NCI-H2081 (cell line): ENCODE results near the gene KCNH8.
A peak's percentile ranks its signal among the peaks of the same experiment; 100 is the strongest.

ENCODE experiments used
- DNase-seq, 2 experiments: peaks; one replicate each; lab custom pipeline; 2025; lab: John Stamatoyannopoulos, UW

Gene KCNH8

GRCh38 chr3:19250959-19251610 is 102.8 kb downstream of the KCNH8 start:
- DNase-seq = peak; percentile 65 to 88

DNA sequence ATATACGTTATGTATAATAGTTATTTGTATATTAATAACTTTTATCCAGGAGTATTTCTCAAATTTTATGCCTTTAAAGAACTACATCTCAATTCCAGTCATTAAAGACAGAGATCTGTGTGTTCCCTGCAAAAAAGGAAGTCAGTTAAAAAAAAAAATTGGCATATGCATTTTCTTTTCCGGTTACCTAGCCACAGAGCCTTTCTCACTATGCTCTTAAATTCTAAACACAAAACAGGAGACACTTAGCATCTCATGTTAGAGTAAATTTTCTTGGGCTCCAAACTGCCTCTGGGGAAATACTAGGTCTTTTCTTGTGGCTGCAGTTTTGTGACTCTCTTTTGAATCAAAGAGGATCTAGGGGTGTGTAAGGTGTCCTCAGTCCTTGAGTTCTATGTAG is 105.9 kb downstream of the KCNH8 start:
- DNase-seq = no peak

DNA sequence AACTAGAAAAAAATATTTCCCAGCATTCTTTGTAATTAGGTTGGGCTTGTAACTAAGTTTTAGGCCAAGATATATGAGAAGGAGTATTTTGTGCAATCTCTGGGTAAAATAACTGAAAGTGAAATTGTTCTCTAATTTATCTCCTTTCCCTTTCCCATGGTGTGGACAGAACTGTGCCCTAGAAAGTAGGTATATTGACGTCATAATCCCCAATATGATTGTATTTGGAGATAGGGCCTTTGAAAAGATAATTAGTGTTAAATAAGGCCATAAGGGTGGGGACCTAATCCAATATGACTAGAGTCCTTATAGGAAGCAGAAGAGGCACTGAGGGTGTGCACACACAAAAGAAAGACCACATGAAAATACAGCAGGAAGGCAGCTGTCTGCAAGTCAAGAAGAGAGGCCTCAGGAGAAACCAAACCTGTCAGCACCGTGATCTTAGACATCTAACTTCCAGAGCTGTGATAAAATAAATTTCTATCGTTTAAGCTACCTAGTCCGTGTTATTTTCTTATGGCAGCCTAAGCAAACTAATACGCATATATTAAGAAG is 106.6 kb downstream of the KCNH8 start:
- DNase-seq = no peak

GRCh38 chr3:19256313-19256712 is 108.0 kb downstream of the KCNH8 start:
- DNase-seq = no peak

DNA sequence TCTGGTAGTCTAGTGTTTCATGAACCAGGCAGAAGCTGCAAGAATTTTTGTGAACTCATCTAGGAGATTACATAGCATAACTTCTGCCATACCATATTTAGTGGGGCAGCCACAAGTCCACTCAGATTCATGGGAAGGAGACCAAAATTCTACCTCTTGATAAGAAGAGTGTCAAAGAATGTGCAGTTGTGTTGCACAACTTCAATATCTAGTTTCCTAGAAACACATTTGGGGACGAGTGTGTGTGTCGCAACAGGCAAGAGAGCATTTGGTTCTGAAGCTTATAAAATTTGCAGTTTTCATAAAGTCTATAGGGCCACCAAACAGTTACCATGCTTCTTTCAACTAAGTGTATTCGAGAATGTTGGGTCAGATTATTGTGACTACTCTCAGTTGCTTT is 115.3 kb downstream of the KCNH8 start:
- DNase-seq = no peak

DNA sequence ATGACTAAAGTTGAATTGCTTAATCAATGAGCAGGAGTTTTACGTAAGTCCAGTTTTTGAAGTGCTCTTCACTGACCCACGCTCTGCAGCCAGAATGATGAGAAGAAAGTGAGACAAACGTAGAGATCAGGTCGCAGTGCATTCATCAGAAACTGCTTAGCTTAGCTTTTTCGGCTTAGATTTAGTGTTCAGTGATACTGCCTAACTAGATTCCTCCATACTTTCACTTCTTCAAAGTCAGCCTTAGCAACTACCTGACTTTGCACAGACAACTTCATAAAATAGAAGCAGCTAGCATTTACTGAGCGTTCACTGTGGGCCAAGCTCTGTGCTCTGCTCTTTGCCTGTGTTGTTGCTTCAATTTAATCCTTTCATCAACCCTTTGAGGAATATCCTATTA is 116.1 kb downstream of the KCNH8 start:
- DNase-seq = no peak

DNA sequence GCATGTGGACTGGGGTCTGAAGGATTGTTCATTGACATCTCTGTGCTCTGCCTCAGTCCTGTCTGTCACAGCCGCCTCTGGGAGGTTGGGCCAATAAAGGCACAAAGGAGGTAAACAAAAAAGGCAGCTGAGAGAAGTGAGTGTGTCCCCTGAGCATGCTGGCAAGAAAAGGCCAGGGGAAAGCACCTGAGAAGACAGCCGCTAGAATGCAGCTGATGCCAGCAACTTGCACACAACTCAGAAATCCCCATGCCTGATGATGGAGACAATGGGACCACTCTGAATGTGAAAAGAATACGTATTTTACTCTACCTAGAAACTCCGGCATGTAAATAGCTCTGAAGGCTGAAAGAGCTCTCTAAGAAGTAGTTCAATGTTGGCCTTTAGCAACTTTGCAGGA is 118.7 kb downstream of the KCNH8 start:
- DNase-seq = no peak

GRCh38 chr3:19270481-19270880 is 122.2 kb downstream of the KCNH8 start:
- no peak for DNase-seq

GRCh38 chr3:19272296-19272695 is 124.0 kb downstream of the KCNH8 start:
- DNase-seq = no peak

DNA sequence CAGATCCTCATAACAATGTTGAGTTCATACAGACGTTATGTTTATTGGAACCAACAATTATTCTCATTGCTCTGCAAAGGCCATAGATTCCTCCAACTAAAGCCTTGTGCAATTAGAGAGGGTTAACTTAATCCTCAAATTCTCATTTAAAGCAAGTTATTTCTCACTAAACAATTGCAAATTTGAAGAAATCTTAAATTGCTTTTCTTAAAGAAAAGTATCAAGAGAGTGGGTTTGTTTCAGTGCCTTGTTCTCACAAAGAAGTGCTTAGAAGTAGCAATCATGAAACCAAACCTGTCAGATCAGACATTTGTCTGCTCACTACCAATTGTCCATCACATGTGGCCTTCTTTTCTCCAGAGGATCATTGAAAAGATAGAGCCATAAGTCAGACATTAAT is 124.8 kb downstream of the KCNH8 start:
- DNase-seq = no peak

GRCh38 chr3:19274576-19274975 is 126.3 kb downstream of the KCNH8 start:
- DNase-seq = no peak

- no peak for DNase-seq
These were observed 136.7 kb downstream of the KCNH8 start for GRCh38 chr3:19284974-19285373.

DNA sequence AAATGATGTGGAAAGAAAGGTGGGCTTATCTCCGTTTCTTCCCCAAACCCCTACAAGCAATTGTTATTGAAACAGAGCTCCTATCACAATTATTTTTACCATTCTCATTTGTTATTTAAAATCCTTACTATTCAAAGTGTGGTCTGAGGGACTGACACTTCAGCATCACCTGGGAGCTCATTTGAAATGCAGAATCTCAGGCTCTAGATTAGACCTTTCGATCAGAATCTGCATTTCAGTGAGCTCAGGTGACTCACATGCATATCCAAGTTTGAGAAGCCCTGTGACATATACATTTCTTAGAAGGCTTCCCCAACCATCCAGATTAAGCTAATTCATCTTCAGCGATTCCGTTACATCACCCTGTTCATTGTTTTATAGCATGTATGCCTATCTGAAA is 145.0 kb downstream of the KCNH8 start:
- no peak for DNase-seq

DNA sequence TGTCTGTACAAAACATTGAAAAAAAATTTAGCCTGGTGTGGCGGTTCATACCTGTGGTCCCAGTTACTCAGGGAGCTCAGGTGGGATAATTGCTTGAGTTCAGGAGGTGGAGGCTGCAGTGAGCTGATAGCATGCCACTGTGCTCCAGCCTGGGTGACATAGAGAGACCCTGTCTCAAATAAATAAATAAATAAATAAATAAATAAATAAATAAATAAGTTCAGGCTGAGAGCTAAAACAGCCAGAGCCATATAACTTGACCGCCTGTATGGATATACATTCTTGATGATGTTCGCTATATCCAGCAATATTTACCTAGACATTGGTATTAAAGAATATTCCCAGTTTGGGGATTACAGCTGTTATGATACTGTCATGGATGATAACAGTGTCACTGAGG is 146.9 kb downstream of the KCNH8 start:
- DNase-seq = no peak

GRCh38 chr3:19331931-19332330 is 183.6 kb downstream of the KCNH8 start:
- no peak for DNase-seq

GRCh38 chr3:19334120-19334519 is 185.8 kb downstream of the KCNH8 start:
- no peak for DNase-seq

GRCh38 chr3:19338769-19339168 is 190.5 kb downstream of the KCNH8 start:
- no peak for DNase-seq

- peak in 1 of 2 experiments; percentile 5 for DNase-seq
These were observed 194.1 kb downstream of the KCNH8 start for GRCh38 chr3:19342389-19342788.

DNA sequence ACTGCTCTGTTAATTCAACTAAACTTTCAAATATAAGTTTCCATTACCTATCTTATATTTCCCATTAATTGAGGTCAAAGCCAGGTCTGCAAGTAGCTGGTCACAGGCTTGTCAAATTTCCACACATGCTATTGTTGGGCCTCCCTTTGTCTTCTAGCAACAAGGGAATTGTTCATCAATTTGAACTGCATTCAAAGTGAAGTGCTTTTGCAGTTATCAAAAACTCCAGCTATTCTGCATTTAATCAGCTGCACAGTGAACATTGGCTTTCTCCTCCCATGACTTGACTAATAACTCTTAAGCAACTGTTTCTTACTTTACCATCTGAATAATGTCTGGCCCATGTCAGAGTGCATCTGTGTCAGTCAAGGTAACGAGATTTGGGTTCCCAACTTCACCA is 198.4 kb downstream of the KCNH8 start:
- no peak for DNase-seq

- DNase-seq = no peak
These were observed 199.4 kb downstream of the KCNH8 start for GRCh38 chr3:19347671-19348070.

GRCh38 chr3:19348500-19348899 is 200.2 kb downstream of the KCNH8 start:
- no peak for DNase-seq

GRCh38 chr3:19348941-19349564 is 200.7 kb downstream of the KCNH8 start:
- DNase-seq = peak in 1 of 2 experiments; percentile 6

DNA sequence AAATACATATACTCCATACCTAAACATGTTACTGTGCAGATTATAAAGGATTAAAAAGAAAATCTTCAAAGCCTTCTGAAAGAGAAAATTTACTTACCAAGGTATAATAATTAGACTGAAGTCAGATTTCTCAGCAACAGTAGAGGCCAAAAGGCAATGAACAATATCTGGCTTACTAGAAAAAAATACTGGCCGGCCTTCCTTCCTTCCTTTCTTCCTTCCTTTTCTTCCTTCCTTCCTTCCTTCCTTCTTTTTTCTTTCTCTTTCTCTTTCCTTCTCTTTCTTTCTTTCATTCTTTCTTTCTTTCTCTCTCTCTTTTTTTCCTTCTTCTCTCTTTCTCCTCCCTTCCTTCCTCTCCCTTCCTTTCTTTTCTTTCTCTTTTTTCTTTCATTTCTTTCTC is 209.6 kb downstream of the KCNH8 start:
- no peak for DNase-seq

- DNase-seq = no peak
These were observed 214.8 kb downstream of the KCNH8 start for GRCh38 chr3:19363071-19363470.
